SW480 (cell line): Measurements from ENCODE around the gene CDH13.

Experiments
- DNase-seq: peaks from one replicate; pipeline ENCODE4 v3.0.0-alpha.2; 2016; ENCODE audit warnings: low spot score

CDH13 gene

GRCh38 chr16:82955741-82956348, 329.1 kb downstream of the CDH13 start:
- no peak for DNase-seq

- no peak for DNase-seq
Measured at GRCh38 chr16:82957212-82957611, 330.4 kb downstream of the CDH13 start.

- no peak for DNase-seq
Measured at GRCh38 chr16:82960918-82961317, 334.1 kb downstream of the CDH13 start.

- DNase-seq = no peak
Measured at GRCh38 chr16:82963653-82964052, 336.9 kb downstream of the CDH13 start.

- no peak for DNase-seq
Measured at GRCh38 chr16:82965808-82966207, 339.0 kb downstream of the CDH13 start.

- DNase-seq = no peak
Measured at GRCh38 chr16:82967424-82967823, 340.7 kb downstream of the CDH13 start.

- DNase-seq = no peak
Measured at GRCh38 chr16:82971126-82971525, 344.4 kb downstream of the CDH13 start.

GRCh38 chr16:82972331-82972919, 345.7 kb downstream of the CDH13 start:
- DNase-seq = no peak

- no peak for DNase-seq
Measured at GRCh38 chr16:82979406-82980111, 352.8 kb downstream of the CDH13 start.

GRCh38 chr16:82980810-82981209, 354.0 kb downstream of the CDH13 start:
- no peak for DNase-seq

GRCh38 chr16:82987767-82988166, 361.0 kb downstream of the CDH13 start:
- DNase-seq = no peak

GRCh38 chr16:82990155-82990554, 363.4 kb downstream of the CDH13 start:
- DNase-seq = no peak

- no peak for DNase-seq
Measured at GRCh38 chr16:82991410-82991809, 364.6 kb downstream of the CDH13 start.

GRCh38 chr16:82991966-82992675, 365.4 kb downstream of the CDH13 start:
- DNase-seq = no peak

GRCh38 chr16:82992786-82993185, 366.0 kb downstream of the CDH13 start:
- DNase-seq = no peak

GRCh38 chr16:82993415-82993814, 366.6 kb downstream of the CDH13 start:
- DNase-seq = no peak

GRCh38 chr16:82993926-82994325, 367.2 kb downstream of the CDH13 start:
- DNase-seq = no peak

GRCh38 chr16:82995286-82995923, 368.6 kb downstream of the CDH13 start:
- DNase-seq = no peak

- peak; percentile 53 for DNase-seq
Measured at GRCh38 chr16:82995924-82996441, 369.2 kb downstream of the CDH13 start.

GRCh38 chr16:82996814-82997213, 370.0 kb downstream of the CDH13 start:
- DNase-seq = no peak

GRCh38 chr16:82999711-83000110, 372.9 kb downstream of the CDH13 start:
- DNase-seq = no peak
